ENCODE data around the gene GSE1.

GSE1 gene

GRCh38 chr16:85667261-85667660 is 54.1 kb downstream of the GSE1 start:
- Histone ChIP-seq H3K4me1 (ENCODE audit: control insufficient read depth in 1 of 2, insufficient read depth in 2 of 2, low read length in 2 of 2) (peaks cover 0 to 8% of the 10 kb centered on the region in 2 donors), H3K9me3 (ENCODE audit: control insufficient read depth in 1 of 2, low read length in 2 of 2) (no peaks in the 10 kb centered on the region), H3K4me3 (ENCODE audit: low read depth in 1 of 2, low read length in 2 of 2) (no peak overlapping the region), H3K36me3 (ENCODE audit: control insufficient read depth in 1 of 2, insufficient read depth in 2 of 2, low read length in 2 of 2) (peaks cover 73 to 95% of the 10 kb centered on the region in 2 donors), H3K27ac (ENCODE audit: low read depth, low read length) (no peak overlapping the region), H3K9ac (ENCODE audit: low read depth in 1 of 2, low read length in 2 of 2) (no peak overlapping the region), H3K27me3 (ENCODE audit: control insufficient read depth in 1 of 2, insufficient read depth in 2 of 2, low read length in 2 of 2) (no peaks in the 10 kb centered on the region)

DNA sequence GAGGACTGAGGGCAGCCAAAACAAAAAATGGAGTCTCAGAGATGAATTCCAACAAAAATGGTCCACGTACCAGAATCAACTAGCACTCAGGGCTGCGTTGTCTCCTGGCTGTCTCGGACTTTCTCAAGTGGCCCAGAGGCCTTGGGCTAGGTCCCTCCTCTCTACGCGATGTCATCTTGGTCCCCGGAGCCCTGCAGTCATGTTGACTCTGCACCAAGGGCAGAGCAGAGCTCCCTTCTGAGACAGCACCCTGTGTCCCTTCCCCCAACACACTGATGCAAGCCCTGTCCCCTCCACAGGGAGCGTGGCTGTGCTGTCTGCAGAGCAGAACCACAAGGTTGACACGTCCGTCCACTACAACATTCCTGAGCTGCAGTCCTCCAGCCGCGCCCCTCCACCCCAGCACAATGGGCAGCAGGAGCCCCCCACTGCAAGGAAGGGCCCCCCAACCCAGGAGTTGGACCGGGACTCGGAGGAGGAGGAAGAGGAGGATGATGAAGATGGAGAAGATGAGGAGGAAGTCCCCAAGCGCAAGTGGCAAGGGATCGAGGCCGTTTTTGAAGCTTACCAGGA is 54.8 kb downstream of the GSE1 start:
- Histone ChIP-seq H3K27ac (ENCODE audit: low read depth, low read length) (no peak overlapping the region), H3K9ac (ENCODE audit: low read depth in 1 of 2, low read length in 2 of 2) (no peak overlapping the region), H3K27me3 (ENCODE audit: control insufficient read depth in 1 of 2, insufficient read depth in 2 of 2, low read length in 2 of 2) (no peaks in the 10 kb centered on the region), H3K9me3 (ENCODE audit: control insufficient read depth in 1 of 2, low read length in 2 of 2) (no peaks in the 10 kb centered on the region), H3K4me3 (ENCODE audit: low read depth in 1 of 2, low read length in 2 of 2) (no peak overlapping the region), H3K4me1 (ENCODE audit: control insufficient read depth in 1 of 2, insufficient read depth in 2 of 2, low read length in 2 of 2) (peaks cover 0 to 8% of the 10 kb centered on the region in 2 donors), H3K36me3 (ENCODE audit: control insufficient read depth in 1 of 2, insufficient read depth in 2 of 2, low read length in 2 of 2) (peaks cover 72 to 95% of the 10 kb centered on the region in 2 donors)

DNA sequence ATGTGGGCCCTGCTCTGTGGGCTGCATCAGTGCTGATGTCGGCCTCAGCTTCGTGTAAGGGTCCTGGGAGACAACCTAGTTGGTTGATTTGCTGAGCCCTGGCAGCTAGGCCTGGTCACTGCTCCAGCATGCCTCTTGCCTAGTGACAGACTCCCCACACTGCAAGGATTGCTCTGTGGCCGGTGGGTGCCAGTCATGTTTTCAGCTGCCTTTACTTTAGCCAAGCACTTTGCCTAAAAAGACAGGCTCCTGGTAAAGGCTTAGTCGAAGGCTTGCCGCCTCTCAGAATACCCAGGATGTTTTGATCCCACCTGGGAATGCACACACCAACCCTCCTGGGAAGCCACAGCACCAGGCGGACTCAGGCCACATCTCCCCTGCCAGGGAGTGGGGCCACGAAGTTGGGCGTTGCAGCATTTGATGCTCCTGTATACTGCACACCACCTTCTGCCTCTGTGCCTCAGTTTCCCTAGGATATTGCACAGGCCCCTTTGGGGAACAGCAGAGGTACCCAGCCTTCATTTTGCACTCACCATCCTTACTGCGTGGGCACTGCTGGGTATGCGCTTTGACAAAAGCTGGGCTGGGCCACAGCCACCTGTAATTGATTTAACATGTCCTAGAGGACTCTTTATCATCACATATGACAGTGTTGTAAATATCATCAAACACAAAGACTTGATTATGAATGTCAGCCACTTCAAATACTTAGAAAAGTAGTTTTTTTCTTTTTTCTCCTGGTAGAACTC is 55.7 kb downstream of the GSE1 start:
- Histone ChIP-seq H3K4me1 (ENCODE audit: control insufficient read depth in 1 of 2, insufficient read depth in 2 of 2, low read length in 2 of 2) (peaks cover 4 to 5% of the 10 kb centered on the region in 2 donors), H3K36me3 (ENCODE audit: control insufficient read depth in 1 of 2, insufficient read depth in 2 of 2, low read length in 2 of 2) (peaks cover 64 to 90% of the 10 kb centered on the region in 2 donors), H3K27me3 (ENCODE audit: control insufficient read depth in 1 of 2, insufficient read depth in 2 of 2, low read length in 2 of 2) (no peaks in the 10 kb centered on the region), H3K9ac (ENCODE audit: low read depth in 1 of 2, low read length in 2 of 2) (no peak overlapping the region), H3K27ac (ENCODE audit: low read depth, low read length) (no peak overlapping the region), H3K4me3 (ENCODE audit: low read depth in 1 of 2, low read length in 2 of 2) (no peak overlapping the region), H3K9me3 (ENCODE audit: control insufficient read depth in 1 of 2, low read length in 2 of 2) (no peaks in the 10 kb centered on the region)

- Histone ChIP-seq H3K4me3 (ENCODE audit: low read depth in 1 of 2, low read length in 2 of 2) (no peak overlapping the region), H3K27me3 (ENCODE audit: control insufficient read depth in 1 of 2, insufficient read depth in 2 of 2, low read length in 2 of 2) (no peaks in the 10 kb centered on the region), H3K27ac (ENCODE audit: low read depth, low read length) (no peak overlapping the region), H3K36me3 (ENCODE audit: control insufficient read depth in 1 of 2, insufficient read depth in 2 of 2, low read length in 2 of 2) (peaks cover 50 to 89% of the 10 kb centered on the region in 2 donors), H3K9ac (ENCODE audit: low read depth in 1 of 2, low read length in 2 of 2) (no peak overlapping the region), H3K4me1 (ENCODE audit: control insufficient read depth in 1 of 2, insufficient read depth in 2 of 2, low read length in 2 of 2) (peaks cover 12 to 13% of the 10 kb centered on the region in 2 donors), H3K9me3 (ENCODE audit: control insufficient read depth in 1 of 2, low read length in 2 of 2) (no peaks in the 10 kb centered on the region)
Measured at GRCh38 chr16:85670840-85671239, 57.7 kb downstream of the GSE1 start.

- Histone ChIP-seq H3K9ac (ENCODE audit: low read depth in 1 of 2, low read length in 2 of 2) (no peak overlapping the region), H3K4me3 (ENCODE audit: low read depth in 1 of 2, low read length in 2 of 2) (no peak overlapping the region), H3K9me3 (ENCODE audit: control insufficient read depth in 1 of 2, low read length in 2 of 2) (no peaks in the 10 kb centered on the region), H3K27me3 (ENCODE audit: control insufficient read depth in 1 of 2, insufficient read depth in 2 of 2, low read length in 2 of 2) (no peaks in the 10 kb centered on the region), H3K27ac (ENCODE audit: low read depth, low read length) (no peak overlapping the region), H3K4me1 (ENCODE audit: control insufficient read depth in 1 of 2, insufficient read depth in 2 of 2, low read length in 2 of 2) (peaks cover 13 to 19% of the 10 kb centered on the region in 2 donors), H3K36me3 (ENCODE audit: control insufficient read depth in 1 of 2, insufficient read depth in 2 of 2, low read length in 2 of 2) (peaks cover 30 to 79% of the 10 kb centered on the region in 2 donors)
Measured at GRCh38 chr16:85673529-85674417, 60.7 kb downstream of the GSE1 start.

GRCh38 chr16:85674418-85674755 is 61.3 kb downstream of the GSE1 start:
- Histone ChIP-seq H3K36me3 (ENCODE audit: control insufficient read depth in 1 of 2, insufficient read depth in 2 of 2, low read length in 2 of 2) (peaks cover 25 to 74% of the 10 kb centered on the region in 2 donors), H3K9ac (ENCODE audit: low read depth in 1 of 2, low read length in 2 of 2) (no peak overlapping the region), H3K27ac (ENCODE audit: low read depth, low read length) (no peak overlapping the region), H3K9me3 (ENCODE audit: control insufficient read depth in 1 of 2, low read length in 2 of 2) (no peaks in the 10 kb centered on the region), H3K4me3 (ENCODE audit: low read depth in 1 of 2, low read length in 2 of 2) (no peak overlapping the region), H3K27me3 (ENCODE audit: control insufficient read depth in 1 of 2, insufficient read depth in 2 of 2, low read length in 2 of 2) (no peaks in the 10 kb centered on the region), H3K4me1 (ENCODE audit: control insufficient read depth in 1 of 2, insufficient read depth in 2 of 2, low read length in 2 of 2) (peaks cover 13 to 20% of the 10 kb centered on the region in 2 donors)

GRCh38 chr16:85674828-85675227 is 61.7 kb downstream of the GSE1 start:
- H3K4me1 ChIP-seq (ENCODE audit: control insufficient read depth in 1 of 2, insufficient read depth in 2 of 2, low read length in 2 of 2): peaks cover 15 to 20% of the 10 kb centered on the region in 2 donors
- peaks cover 21 to 70% of the 10 kb centered on the region in 2 donors for H3K36me3 ChIP-seq (ENCODE audit: control insufficient read depth in 1 of 2, insufficient read depth in 2 of 2, low read length in 2 of 2)
- no peaks in the 10 kb centered on the region for H3K27me3 ChIP-seq (ENCODE audit: control insufficient read depth in 1 of 2, insufficient read depth in 2 of 2, low read length in 2 of 2)
- H3K9me3 ChIP-seq (ENCODE audit: control insufficient read depth in 1 of 2, low read length in 2 of 2): no peaks in the 10 kb centered on the region
- no peak overlapping the region for H3K9ac ChIP-seq (ENCODE audit: low read depth in 1 of 2, low read length in 2 of 2)
- no peak overlapping the region for H3K4me3 ChIP-seq (ENCODE audit: low read depth in 1 of 2, low read length in 2 of 2)
- H3K27ac ChIP-seq (ENCODE audit: low read depth, low read length): no peak overlapping the region

- Histone ChIP-seq H3K36me3 (ENCODE audit: control insufficient read depth in 1 of 2, insufficient read depth in 2 of 2, low read length in 2 of 2) (peaks cover 20 to 64% of the 10 kb centered on the region in 2 donors), H3K9ac (ENCODE audit: low read depth in 1 of 2, low read length in 2 of 2) (no peak overlapping the region), H3K4me1 (ENCODE audit: control insufficient read depth in 1 of 2, insufficient read depth in 2 of 2, low read length in 2 of 2) (peaks cover 21 to 22% of the 10 kb centered on the region in 2 donors), H3K27ac (ENCODE audit: low read depth, low read length) (no peak overlapping the region), H3K9me3 (ENCODE audit: control insufficient read depth in 1 of 2, low read length in 2 of 2) (no peaks in the 10 kb centered on the region), H3K4me3 (ENCODE audit: low read depth in 1 of 2, low read length in 2 of 2) (no peak overlapping the region), H3K27me3 (ENCODE audit: control insufficient read depth in 1 of 2, insufficient read depth in 2 of 2, low read length in 2 of 2) (no peaks in the 10 kb centered on the region)
Measured at GRCh38 chr16:85675251-85675874, 62.2 kb downstream of the GSE1 start.

DNA sequence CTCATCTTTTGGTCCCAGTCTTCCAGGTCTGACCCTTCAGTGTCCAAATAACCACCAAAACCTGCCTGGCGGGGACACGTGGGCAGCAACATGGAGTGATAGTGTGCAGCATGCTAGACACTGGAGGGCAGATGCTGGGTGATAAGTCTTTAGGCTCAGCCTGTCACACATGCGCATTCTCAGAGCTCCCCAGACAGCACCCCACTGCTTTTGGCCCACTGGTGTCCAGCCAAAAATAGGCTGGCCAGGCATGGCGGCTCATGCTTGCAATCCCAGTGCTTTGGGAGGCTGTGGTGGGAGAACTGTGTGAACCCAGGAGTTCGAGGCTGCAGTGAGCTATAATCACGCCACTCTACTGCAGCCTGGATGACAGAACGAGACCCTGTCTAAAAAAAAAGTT is 63.3 kb downstream of the GSE1 start:
- Histone ChIP-seq H3K27me3 (ENCODE audit: control insufficient read depth in 1 of 2, insufficient read depth in 2 of 2, low read length in 2 of 2) (no peaks in the 10 kb centered on the region), H3K4me3 (ENCODE audit: low read depth in 1 of 2, low read length in 2 of 2) (no peak overlapping the region), H3K4me1 (ENCODE audit: control insufficient read depth in 1 of 2, insufficient read depth in 2 of 2, low read length in 2 of 2) (peaks cover 26 to 31% of the 10 kb centered on the region in 2 donors), H3K27ac (ENCODE audit: low read depth, low read length) (no peak overlapping the region), H3K9me3 (ENCODE audit: control insufficient read depth in 1 of 2, low read length in 2 of 2) (no peaks in the 10 kb centered on the region), H3K9ac (ENCODE audit: low read depth in 1 of 2, low read length in 2 of 2) (no peak overlapping the region), H3K36me3 (ENCODE audit: control insufficient read depth in 1 of 2, insufficient read depth in 2 of 2, low read length in 2 of 2) (peaks cover 19 to 58% of the 10 kb centered on the region in 2 donors)

Data from duodenal mucosa (tissue), 2 donors.